Loucy (cell line): Measurements from ENCODE around the gene INSIG2.

ENCODE experiments used
- H2AFZ ChIP-seq: fragments of 200-600 bp; sonication (generic); 2 replicates; pipeline ENCODE4 v1.6.0; 2016; ENCODE audit warnings: antibody characterized with exemption, mild to moderate bottlenecking, low read length, moderate library complexity
- H3F3A ChIP-seq: fragments of 200-600 bp; 2 replicates; pipeline ENCODE4 v1.6.0; 2016; ENCODE audit warnings: antibody characterized with exemption, low read depth, mild to moderate bottlenecking
- H3K27me3 ChIP-seq: fragments of 200-600 bp; sonication (generic); 2 replicates; pipeline ENCODE4 v1.6.1; 2014; ENCODE audit warnings: low read length, mild to moderate bottlenecking; ENCODE audit not compliant: insufficient read depth, poor library complexity, severe bottlenecking
- H3K36me3 ChIP-seq: fragments of 200-600 bp; sonication (generic); 2 replicates; pipeline ENCODE4 v1.6.1; 2016; ENCODE audit warnings: low read length; ENCODE audit not compliant: insufficient read depth
- H3K4me1 ChIP-seq: fragments of 200-600 bp; sonication (generic); 2 replicates; pipeline ENCODE4 v1.5.1; 2014; ENCODE audit warnings: low read length, mild to moderate bottlenecking; ENCODE audit not compliant: insufficient read depth, poor library complexity, severe bottlenecking
- H3K4me2 ChIP-seq: fragments of 200-600 bp; sonication (generic); 2 replicates; pipeline ENCODE4 v1.6.0; 2014; ENCODE audit warnings: antibody characterized with exemption, low read length, low read depth, mild to moderate bottlenecking; ENCODE audit not compliant: poor library complexity, severe bottlenecking
- H3K4me3 ChIP-seq: fragments of 200-600 bp; sonication (generic); 2 replicates; pipeline ENCODE4 v1.5.1; 2014; ENCODE audit warnings: low read length, mild to moderate bottlenecking, mixed read lengths; ENCODE audit not compliant: poor library complexity, severe bottlenecking
- H3K79me2 ChIP-seq: fragments of 200-600 bp; sonication (generic); 2 replicates; pipeline ENCODE4 v1.6.1; 2014; ENCODE audit warnings: low read length; ENCODE audit not compliant: insufficient read depth
- H3K9ac ChIP-seq: fragments of 200-600 bp; sonication (generic); 2 replicates; pipeline ENCODE4 v1.6.0; 2014; ENCODE audit warnings: mild to moderate bottlenecking, low read depth, low read length, moderate library complexity; ENCODE audit not compliant: poor library complexity, severe bottlenecking
- H3K9me2 ChIP-seq: fragments of 200-600 bp; sonication (generic); replicated peaks from 2 replicates; pipeline ENCODE4 v1.6.1; 2016; ENCODE audit warnings: low read depth, low read length, mixed read lengths
- H3K9me3 ChIP-seq: fragments of 200-600 bp; sonication (generic); 2 replicates; pipeline ENCODE4 v1.6.1; 2014; ENCODE audit warnings: mild to moderate bottlenecking, antibody characterized with exemption, low read length, low read depth; ENCODE audit not compliant: insufficient read depth
- H4K20me1 ChIP-seq: fragments of 200-600 bp; sonication (generic); 2 replicates; pipeline ENCODE4 v1.6.0; 2014; ENCODE audit warnings: antibody characterized with exemption, low read length, mild to moderate bottlenecking; ENCODE audit not compliant: insufficient read depth, poor library complexity, severe bottlenecking
- CTCF ChIP-seq: fragments of 200-600 bp; sonication (generic); conservative IDR thresholded peaks from 2 replicates; pipeline ENCODE4 v1.5.1; 2014; ENCODE audit warnings: mild to moderate bottlenecking, antibody characterized with exemption, low read length
- EZH2phosphoT487 ChIP-seq: fragments of 200-600 bp; IDR thresholded peaks from 2 replicates; pipeline ENCODE4 v1.6.1; 2018; ENCODE audit warnings: antibody characterized with exemption, mild to moderate bottlenecking, moderate library complexity, borderline replicate concordance

INSIG2 gene

DNA sequence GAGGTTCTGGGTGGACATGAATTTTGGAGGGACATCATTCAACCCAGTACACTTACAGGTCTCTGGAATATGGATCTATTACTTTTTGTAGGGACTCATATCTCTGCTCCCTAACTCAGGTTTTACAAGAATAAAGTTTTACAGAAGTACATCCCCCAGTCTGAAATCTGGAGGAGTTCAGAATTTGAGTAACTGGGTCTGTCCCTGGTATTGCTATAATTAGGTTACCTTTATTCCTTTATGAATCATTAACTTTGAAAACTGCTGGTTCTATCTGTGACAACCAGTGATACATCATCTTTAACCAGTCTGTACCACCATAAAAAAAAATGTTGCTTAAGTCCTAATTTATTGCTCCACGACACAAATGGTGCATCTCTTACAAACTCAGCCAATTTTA, 59.9 kb downstream of the INSIG2 start:
- TF ChIP-seq CTCF: no peak
- no peak for TF ChIP-seq EZH2phosphoT487
- H3K27me3 ChIP-seq: no peaks in the 10 kb centered on the region
- H3K4me3 ChIP-seq: no peak overlapping the region
- H3K79me2 ChIP-seq: no peaks in the 10 kb centered on the region
- no peaks in the 10 kb centered on the region for H3K9me2 ChIP-seq
- no peak overlapping the region for H3K9ac ChIP-seq
- no peak overlapping the region for H3K4me2 ChIP-seq
- no peak overlapping the region for H2AFZ ChIP-seq
- H3K9me3 ChIP-seq: no peaks in the 10 kb centered on the region
- H3K36me3 ChIP-seq: no peaks in the 10 kb centered on the region
- no peaks in the 10 kb centered on the region for H3K4me1 ChIP-seq
- no peaks in the 10 kb centered on the region for H4K20me1 ChIP-seq
- no peaks in the 10 kb centered on the region for H3F3A ChIP-seq

DNA sequence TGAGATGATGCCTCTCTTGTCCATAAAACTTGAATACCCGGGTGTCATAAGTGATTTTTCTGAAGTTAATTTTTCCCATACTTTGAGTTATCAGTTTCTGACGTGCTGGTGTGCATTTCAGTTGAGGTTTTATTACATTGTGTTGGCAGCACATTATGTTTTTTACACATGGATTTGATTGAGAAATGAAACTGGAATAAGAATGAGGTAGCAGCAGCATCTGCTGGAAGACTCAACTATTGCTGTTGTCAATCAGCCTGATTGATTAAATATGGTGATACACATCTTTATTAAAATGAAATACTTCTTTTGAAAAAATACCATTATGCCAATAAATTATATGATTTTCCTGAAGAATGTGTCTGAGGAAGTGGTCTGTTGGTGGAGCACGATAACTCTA, 60.5 kb downstream of the INSIG2 start:
- Histone ChIP-seq H4K20me1 (no peaks in the 10 kb centered on the region), H3K4me2 (no peak overlapping the region), H3K9ac (no peak overlapping the region), H2AFZ (no peak overlapping the region), H3K36me3 (no peaks in the 10 kb centered on the region), H3K27me3 (no peaks in the 10 kb centered on the region), H3F3A (no peaks in the 10 kb centered on the region), H3K79me2 (no peaks in the 10 kb centered on the region), H3K4me3 (no peak overlapping the region), H3K9me3 (no peaks in the 10 kb centered on the region), H3K9me2 (no peaks in the 10 kb centered on the region), H3K4me1 (no peaks in the 10 kb centered on the region)
- peak; percentile 45 for TF ChIP-seq CTCF
- no peak for TF ChIP-seq EZH2phosphoT487

- H3K4me3 ChIP-seq: no peak overlapping the region
- H3K4me1 ChIP-seq: no peaks in the 10 kb centered on the region
- TF ChIP-seq CTCF (no peak), EZH2phosphoT487 (no peak)
- no peaks in the 10 kb centered on the region for H3F3A ChIP-seq
- H4K20me1 ChIP-seq: no peaks in the 10 kb centered on the region
- H2AFZ ChIP-seq: no peak overlapping the region
- H3K36me3 ChIP-seq: no peaks in the 10 kb centered on the region
- no peak overlapping the region for H3K9ac ChIP-seq
- no peaks in the 10 kb centered on the region for H3K79me2 ChIP-seq
- H3K4me2 ChIP-seq: no peak overlapping the region
- H3K9me3 ChIP-seq: no peaks in the 10 kb centered on the region
- H3K9me2 ChIP-seq: no peaks in the 10 kb centered on the region
- no peaks in the 10 kb centered on the region for H3K27me3 ChIP-seq
Observed at GRCh38 chr2:118150294-118150693, 62.0 kb downstream of the INSIG2 start.
